NCI-H2196 treated with DMSO at 0.1 percent for 48 hours (cell line): Measurements from ENCODE around the gene USP24.

Source experiments
- DNase-seq: peaks from one replicate; lab custom pipeline; 2025; ENCODE audit not compliant: unreplicated experiment; lab: John Stamatoyannopoulos, UW

The USP24 gene

DNA sequence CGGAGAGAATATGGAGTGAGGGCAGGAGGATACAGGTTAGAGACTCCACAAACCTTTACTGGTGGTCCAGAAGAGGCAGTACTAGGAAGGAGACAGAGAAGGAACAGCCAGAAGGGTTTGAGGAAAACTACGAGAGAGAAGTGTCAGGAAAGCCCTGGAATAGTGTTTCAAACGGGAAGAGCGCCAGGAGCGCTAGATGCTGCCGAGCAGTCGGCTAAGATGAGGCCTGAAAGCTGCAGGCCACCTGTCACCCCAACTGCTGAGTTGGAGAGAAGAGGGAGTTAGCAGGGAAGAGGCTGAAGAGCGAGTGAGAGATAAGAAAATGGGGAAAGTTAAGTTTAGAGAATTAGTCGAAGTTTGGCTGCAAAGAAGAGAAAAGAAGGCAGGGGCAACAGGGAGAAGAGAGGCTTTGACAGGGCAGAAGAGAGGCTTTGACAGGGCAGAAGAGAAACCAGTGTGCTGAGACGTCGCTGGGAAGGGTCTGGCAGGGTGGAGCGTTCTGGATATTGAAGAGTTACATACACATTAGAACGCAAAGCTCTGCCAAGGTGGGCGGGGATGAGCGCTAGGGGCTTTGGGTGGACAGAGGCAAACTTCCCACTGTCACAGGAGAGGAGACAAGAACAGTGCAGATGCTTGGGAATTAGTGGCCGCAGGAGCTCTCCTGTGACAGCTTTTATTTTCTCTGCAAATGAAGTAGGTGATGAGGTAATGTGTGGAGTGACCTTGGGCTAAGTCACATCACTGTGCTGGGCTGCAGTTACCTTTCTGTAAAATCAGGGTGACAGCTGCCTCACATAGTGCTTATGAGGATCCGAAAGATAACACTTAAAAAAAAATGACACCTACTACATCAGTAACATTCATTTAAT is 144.6 kb downstream of the USP24 start:
- no peak for DNase-seq

- DNase-seq, result no peak
Observed at GRCh38 chr1:55069280-55069679, 145.9 kb downstream of the USP24 start.

DNA sequence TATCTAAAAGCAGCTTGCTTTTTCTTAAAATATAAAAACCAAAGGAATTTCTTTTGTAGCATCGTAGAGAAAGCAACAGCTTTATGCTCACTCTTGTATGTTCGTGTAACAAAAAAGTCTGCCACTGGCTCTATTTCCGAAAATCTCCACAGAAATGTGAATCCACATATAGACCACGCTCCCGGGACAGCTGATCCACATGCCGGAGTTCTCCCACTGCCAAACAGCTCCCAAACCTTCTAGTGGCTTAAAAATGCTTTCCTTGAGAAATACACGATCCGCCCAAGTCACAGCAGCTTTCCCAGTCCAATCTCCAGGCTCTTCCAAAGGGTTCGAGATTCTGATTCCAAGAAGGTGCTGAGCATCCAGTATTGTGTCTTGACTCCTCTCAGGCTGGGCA is 146.5 kb downstream of the USP24 start:
- no peak for DNase-seq

- no peak for DNase-seq
Observed at GRCh38 chr1:55067914-55068313, 147.2 kb downstream of the USP24 start.

DNA sequence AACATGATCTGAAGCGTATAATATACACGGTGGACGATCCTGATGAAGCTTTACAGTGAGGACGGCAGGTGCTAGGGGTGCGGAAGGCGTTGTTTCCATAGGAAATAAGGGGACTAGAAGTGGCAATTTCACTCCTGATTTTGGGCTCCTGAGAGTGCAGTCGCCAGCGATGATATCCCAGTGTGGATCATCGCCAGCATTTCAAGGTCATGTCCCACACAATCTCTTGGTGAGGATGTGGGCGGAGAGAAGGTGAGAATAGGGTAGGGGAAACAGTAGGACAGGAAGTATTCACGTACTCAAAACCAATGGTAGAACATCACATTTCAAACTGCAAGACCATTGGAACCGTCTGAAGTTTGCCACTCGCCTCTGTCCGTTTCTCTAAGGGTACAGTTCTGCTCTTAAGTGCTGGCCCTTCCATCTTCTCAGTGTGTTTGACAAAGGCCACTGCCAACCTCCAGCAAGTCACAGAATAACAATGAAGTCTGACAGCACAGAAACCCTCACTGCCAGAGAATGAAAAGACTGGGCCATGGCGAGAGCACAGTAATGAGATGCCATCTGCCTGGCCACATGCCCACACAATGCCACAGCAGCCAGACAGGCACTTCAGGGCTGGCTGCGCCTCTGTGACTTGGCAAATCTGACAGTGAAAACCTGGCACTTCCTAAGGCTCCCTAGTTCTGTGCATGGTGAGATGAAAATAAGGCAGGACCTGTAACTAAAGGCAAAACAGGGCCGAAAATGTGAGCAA is 148.0 kb downstream of the USP24 start:
- peak; percentile 59 for DNase-seq

DNA sequence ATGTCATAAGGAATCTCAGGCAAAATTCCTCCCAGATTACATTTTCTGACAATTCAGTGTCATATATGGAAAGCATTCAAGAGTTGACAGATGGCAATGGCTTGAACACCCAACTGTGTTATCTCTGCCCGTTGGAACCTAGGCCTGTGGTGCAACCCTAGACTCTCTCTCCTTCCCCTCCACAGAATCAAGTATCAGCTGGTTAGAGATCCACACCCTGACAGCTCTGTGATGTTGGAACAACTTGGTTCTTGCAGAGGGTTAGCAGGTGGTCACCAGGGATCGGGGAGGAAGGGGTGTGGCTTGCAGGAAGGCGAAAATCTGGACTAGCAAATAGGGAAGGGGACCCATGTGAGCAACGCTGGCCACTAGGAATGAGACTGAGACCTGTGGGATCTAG is 149.5 kb downstream of the USP24 start:
- no peak for DNase-seq

DNA sequence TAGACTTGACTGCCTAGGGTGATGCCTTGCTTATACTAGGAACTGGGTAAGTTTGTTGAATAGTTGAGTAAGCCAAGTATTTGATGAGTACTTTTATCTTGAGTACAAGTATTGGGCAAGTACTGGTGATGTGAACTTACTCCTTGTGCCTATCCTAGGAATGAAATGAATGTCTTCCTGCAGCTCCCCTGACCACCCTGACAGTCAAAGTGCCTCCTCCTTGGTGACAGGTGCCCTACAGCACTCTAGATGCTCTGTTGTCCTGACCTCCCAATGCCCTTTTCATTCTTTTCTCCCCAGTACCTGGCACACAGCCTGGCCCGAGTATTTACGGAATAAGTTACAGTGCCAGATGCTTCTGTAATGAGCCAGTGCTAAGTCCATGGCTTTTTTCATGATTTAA is 150.3 kb downstream of the USP24 start:
- DNase-seq, result peak; percentile 25

- DNase-seq, result peak; percentile 9
Observed at GRCh38 chr1:55064071-55064581, 151.0 kb downstream of the USP24 start.

- no peak for DNase-seq
Observed at GRCh38 chr1:55063577-55063942, 151.6 kb downstream of the USP24 start.

- DNase-seq, result no peak
Observed at GRCh38 chr1:55062801-55063576, 152.2 kb downstream of the USP24 start.

GRCh38 chr1:55061706-55062321 is 153.3 kb downstream of the USP24 start:
- DNase-seq, result no peak

DNA sequence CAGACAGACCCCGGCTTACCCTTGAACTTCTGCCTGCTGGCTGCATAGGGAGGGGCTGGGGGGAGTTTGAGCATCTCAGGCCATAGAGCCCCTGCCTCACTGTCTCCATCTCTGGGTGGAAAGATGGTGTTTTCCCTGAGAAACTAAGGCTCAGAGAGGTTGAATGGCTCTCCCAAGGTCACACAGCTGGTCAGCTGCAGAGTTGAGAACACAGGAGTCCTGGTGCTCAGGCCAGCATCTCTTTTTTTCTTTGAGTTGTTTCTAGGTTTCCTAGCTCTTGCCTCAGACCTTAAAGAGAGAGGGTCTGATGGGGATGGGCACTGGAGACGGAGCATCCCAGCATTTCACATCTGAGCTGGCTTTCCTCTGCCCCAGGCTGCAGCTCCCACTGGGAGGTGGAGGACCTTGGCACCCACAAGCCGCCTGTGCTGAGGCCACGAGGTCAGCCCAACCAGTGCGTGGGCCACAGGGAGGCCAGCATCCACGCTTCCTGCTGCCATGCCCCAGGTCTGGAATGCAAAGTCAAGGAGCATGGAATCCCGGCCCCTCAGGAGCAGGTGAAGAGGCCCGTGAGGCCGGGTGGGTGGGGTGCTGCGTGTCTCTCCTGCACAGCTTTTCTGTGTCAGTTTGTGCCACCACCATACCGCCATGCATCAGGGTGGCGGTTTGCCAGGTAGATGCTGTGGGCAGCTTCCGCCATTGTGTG is 154.0 kb downstream of the USP24 start:
- DNase-seq, result no peak

GRCh38 chr1:55060133-55060999 is 154.8 kb downstream of the USP24 start:
- DNase-seq, result no peak

DNA sequence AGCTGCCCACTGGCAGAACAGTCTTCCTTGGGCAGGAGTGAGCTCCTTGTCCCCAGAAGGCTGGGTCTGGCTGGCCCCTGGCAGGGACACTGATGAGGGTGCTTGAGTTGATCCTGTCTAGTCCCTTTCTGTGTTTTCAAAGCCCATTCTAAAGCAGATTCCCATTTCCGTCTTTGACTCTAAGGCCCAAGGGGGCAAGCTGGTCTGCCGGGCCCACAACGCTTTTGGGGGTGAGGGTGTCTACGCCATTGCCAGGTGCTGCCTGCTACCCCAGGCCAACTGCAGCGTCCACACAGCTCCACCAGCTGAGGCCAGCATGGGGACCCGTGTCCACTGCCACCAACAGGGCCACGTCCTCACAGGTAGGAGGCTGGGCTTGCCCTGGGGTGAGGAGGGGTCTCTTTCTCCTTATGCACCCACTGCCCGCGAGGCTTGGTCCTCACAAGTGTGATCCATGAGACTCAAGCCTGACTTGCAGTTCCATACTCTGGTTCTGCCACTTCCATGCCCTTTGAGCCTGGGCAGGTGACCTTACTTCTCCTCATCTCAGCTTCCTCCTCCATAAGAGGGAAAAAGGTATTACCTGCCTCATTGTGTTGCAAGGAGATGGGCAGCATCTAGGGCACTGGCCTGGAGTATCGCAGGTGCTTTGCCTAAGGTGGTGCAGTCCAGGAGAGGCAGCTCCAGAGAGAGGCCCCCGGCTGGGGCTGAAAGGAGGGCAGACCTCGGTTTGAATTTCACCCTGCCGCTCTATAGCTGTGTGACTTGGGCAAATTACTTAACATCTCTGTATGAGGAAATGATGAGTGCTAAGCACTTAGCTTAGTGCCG is 155.6 kb downstream of the USP24 start:
- no peak for DNase-seq

DNA sequence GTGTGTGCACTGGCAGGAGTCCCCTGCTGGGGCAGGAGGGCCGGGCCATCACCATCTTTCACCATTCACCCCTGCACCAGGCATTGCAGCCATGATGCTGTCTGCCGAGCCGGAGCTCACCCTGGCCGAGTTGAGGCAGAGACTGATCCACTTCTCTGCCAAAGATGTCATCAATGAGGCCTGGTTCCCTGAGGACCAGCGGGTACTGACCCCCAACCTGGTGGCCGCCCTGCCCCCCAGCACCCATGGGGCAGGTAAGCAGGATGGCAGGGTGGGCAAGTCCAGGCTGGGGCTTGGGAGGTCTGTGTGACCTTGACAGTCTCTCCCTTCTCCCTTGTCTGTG is 157.2 kb downstream of the USP24 start:
- no peak for DNase-seq

- DNase-seq, result no peak
Observed at GRCh38 chr1:55057270-55057955, 157.8 kb downstream of the USP24 start.

DNA sequence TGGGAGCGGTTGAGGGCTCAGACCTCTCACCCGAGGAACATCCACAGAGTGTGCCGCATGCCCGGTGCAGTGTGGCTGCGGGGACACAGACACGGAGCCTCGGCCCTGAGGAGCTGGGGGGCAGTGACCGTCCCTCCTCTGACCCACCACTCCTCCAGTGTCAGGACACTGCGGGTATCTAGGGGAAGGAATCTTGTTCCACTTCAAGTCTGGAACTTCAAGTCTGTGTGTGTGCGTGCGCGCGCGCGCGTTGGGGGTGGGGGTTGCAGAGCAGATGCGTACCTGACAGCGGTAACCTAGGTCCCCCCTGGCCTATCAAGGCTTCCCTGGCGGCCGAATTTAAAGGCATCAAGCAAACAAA is 158.6 kb downstream of the USP24 start:
- DNase-seq, result no peak

DNA sequence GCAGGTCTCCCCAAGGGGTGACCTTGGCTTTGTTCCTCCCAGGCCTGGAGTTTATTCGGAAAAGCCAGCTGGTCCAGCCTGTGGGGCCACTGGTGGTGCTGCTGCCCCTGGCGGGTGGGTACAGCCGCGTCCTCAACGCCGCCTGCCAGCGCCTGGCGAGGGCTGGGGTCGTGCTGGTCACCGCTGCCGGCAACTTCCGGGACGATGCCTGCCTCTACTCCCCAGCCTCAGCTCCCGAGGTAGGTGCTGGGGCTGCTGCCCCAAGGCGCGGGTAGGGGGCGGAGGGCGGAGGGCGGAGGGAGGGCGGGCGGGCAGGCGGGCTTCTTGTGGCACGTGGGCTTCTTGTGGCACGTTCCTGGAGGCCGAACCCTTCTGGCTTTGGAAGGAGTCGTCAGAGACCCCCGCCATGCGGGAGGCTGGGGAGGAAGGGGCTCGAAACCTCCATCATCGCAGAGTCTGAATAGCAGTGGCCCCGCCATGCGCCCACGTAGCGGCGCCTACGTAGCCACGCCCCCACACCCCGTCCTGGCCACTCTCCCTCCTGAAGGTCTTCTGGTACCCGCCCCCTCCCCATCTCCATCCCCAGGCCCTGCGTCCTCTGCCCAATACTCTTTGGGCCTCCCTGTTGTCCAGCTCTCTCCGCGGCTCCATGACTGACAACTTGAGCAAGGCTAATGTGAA is 159.1 kb downstream of the USP24 start:
- DNase-seq, result no peak
